Right renal cortex interstitium (tissue), 3 donors: Measurements from ENCODE around the gene DCXR. TPM values are rescaled to one million over a fixed set of nuclear protein-coding genes. Genes with fewer than 3 reads are reported as not detected.

Source experiments
- DNase-seq, 3 donors: peaks; one replicate each; pipeline ENCODE4 v3.0.0-alpha.2; 2013; ENCODE audit warnings: low read depth in 3 of 3, low spot score in 2 of 3
- polyA plus RNA-seq, 3 donors: library from polyadenylated mRNA; unstranded; fragments of 120-200 nt; gene quantifications; one replicate each; pipeline ENCODE4 v1.2.1, GENCODE V29; 2013; ENCODE audit not compliant: insufficient read length in 3 of 3

Gene DCXR
- polyA plus RNA-seq, 3 donors: 79.3 to 90.0 (median 89.4) TPM

DNA sequence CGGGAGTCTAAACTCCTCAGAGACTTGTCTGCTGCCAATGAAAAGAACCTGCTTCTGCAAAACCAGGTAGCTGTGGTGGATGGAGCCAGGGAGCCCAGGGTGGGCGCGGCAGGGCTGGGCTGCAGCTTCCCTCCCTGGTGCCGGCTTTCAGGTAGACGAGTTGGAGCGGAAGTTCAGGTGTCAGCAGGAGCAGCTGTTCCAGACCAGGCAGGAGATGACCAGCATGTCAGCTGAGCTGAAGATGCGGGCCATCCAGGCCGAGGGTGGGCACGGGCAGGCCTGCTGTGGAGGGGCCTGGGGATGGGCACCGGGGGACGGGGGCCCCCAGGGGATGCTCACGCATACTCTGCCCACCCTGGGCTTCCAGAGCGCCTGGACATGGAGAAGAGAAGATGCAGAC, 9.3 kb downstream of the DCXR start:
- no peak for DNase-seq

DNA sequence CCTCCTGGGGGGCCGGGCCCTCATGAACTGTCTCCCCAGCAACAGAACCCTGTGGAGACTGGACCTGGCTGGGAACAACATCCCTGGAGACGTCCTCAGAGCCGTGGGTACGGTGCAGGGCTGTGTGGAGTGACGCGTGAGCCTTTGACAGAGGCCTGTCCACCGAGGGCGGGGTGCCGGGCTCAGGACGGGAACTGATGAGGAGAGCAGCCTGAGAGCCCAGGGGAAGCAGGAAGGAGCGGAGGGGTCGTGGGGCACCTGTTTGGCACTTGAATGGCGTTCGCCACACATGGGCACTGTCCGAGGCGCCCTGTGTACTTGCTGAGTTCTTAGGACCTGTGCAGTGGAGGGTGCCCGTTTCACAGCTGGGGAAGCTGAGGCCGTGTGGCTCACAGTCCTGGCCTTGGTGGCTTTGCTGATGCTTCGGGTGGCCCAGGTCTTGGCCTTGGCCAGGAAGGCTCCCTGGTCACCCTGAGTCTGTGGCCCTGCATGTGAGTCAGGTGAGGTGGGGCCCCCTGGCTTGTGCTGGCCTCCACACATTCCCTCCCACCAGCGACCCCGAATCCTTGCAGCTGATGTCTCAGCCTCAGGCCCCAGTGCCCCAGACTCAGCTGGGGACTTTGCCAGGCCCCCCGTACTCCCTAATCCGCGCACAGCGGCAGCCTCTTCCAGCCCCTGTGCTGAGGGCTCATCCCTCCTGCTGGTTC, 11.9 kb downstream of the DCXR start:
- DNase-seq: no peak

DNA sequence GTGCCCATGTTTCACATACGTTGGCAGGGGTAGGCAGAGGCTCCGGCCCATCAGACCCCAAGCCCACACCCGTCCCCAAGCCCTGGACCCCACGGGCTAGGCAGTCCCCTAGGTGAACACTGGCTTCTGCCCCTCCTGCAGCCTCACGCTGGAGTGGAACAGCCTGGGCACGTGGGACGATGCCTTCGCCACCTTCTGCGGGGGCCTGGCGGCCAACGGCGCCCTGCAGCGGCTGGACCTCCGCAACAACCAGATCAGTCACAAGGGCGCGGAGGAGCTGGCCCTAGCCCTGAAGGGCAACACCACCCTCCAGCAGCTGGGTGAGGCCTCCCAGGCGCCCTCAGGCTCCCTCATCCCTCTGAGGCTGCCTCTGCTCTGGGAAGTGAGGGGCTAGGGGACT, 12.6 kb downstream of the DCXR start:
- DNase-seq: no peak

DNA sequence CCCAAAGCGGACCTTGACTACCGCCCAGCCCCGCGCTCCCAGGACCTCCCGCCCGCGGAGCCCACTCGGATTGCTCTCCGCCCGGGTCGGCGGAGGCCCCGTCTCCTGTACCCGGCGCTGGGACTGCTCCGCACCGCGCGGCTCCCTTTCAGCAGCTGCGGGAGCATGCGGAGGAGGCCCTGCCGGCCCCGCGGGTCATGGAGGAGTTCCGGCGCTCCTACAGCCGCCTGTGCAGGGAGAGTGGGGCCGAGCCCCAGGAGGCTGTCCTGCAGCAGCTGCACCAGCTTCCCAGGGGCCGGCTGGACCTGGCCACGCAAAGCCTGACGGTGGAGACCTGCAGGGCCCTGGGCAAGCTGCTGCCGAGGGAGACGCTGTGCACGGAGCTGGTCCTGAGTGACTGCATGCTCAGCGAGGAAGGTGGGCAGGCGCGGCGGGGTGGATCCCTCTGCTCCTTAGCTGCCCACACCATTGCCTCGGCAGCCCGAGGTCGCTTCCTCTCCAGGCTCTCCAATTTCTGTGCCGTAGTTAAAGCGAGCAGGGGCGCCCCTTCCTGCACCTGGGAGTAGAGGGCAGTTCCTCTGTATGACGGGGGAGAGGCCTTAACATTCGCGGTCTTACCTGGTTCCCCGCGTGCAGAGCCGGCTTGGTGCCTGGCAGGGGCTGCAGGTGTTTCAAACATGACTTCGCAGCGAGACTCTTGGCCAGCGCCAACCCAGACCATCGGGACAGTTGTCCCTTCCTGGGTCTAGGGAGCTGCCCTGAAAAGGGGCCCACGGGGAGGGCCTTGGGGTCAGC, 13.9 kb downstream of the DCXR start:
- no peak for DNase-seq

DNA sequence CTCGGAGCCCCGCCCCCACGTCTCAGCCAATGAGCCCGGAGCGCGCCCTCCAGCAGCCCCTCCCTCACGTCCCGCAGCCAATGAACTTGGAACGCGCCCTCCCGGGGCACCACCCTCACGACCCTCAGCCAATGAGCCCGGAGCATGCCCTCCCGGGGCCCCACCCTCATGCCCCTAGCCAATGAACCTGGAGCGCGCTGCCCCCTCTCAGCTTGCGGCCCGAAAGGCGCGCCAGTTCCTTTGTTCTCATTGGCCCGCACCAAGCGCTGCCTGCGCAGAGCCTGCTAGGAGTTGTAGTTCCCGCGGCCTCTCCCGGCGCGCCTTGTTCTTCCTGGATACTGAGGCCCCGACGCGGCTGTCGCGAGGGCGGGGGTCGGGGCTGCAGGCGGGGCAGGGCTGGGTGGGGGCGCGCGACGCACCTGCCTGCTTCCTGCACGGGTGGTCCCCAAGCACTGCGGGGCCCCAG, 14.5 kb downstream of the DCXR start, which contains the start of gene LRRC45:
Gene LRRC45 (plus strand): TSS at position 325 of the 466 bp plus-strand sequence. CDS start 339 bp downstream, outside the sequence.
- DNase-seq: peak; percentile 93 to 99 (median 96)

DNA sequence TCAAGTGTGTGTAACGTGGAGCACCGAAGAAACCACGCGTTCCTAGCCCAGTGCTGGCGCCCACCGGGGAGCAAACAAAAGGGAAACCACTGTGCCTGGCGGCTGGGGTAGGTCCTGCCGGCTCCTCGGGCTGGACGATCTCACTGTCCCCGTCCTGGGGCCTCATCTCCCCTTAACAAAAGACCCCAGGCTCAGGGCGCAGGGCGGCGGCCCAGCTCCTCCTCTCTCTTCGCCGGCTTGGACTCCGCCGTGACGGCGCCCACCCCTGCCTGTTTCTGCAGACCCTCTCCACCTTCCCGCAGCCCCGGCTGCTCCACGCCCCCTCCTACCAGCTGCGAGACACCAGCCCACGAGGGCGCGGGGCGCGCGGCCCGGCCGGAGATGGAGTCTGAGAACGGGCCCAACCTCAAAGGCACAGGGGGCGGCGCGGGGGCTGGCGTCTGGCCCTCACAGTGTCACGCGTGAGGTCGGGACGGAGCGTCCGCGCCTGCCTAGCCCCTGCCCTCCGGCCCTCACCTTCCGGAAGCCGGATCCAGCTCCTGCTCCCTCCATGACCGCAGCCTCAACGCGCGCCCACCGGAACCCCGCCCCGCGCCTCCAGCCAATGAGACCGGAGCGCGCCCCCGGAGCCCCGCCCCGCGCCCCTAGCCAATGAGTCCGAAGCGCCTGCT, 15.1 kb downstream of the DCXR start, which contains the start of gene CENPX:
Gene CENPX (minus strand): TSS at position 569 of the 671 bp plus-strand sequence. CDS start 17 bp downstream, at position 552.
- DNase-seq: no peak

DNA sequence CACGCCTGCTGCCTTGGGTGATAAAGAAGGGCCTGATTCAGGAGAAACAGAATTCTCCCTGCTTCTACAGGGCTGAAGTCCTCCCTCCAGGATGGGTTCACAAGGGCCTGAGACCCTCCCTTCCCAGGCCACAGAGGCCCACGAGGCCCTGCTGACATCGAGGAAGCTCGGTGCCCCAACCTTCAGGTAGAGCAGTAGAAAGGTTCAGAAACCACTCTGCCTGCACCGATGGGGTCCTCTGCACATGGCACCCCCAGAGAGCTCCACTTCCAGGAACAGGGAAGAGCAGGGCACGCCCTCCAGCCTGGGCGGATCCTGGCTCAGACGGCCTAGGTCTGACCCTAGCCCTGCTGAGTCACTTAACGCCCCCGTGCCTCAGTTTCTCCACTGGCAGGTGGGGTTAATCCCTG, 15.6 kb downstream of the DCXR start:
- no peak for DNase-seq

DNA sequence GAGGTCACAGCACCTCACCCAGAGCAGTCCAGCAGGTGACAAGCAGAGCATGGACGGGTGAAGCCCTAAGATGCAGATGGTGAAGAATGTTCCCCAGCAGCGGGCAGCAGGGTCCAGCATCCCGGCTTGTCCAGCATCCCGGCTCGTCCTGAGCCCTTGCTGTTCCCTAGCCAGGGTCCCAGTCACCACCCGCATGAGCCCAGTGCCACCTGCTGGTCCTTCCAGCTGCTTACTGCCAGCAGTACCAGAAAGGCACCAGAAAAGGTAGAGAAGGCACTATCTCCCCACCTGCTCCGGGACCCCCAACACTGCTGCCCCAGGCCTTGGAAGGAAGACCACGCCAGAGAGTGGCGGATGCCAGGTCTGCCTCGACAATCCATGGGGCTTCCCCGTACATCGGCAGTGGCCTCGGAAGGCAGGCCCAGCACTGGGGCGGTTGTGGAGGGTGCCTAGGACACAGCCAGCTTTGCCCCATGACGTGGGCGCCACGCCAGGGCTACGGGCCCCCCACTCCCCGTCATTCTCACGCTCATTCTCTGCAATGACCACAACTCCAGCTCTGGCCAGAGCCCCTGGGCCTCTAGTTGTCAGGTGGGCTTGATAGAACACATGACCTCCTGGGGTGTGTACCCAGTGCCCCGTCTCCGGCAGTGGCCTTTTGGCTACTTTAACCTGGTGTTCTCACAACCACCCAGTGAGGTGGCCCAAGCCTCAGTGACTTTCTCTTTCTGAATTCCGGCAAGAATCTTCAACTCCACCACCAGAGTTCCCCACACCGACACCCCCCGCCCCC, 16.2 kb downstream of the DCXR start:
- DNase-seq: no peak

DNA sequence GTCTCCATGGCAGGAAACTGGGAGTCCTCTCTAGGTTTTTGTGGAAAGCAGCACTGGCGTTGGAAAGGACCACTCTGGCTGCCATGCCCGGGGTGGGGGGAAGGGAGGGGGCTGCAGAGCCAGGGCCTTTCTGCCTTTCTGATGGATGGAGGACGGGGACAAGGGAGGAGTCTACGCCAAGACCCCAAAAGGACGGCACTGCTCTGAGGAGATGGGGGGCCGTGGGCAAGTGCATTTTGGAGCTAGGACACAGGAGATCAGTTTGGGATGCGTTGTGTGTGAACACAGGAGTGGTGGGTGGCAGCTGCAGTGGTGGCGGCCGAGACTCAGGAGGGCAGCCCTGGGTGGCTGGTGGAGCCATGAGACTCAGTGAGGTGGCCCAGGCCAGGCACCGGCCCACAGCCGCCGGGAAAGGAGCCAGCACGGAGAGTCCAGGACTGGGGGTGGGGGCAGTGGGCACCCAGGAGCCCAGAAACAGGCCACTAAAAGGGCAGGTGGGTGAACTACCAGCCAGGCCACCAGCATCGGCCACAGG, 16.9 kb downstream of the DCXR start:
- DNase-seq: no peak

DNA sequence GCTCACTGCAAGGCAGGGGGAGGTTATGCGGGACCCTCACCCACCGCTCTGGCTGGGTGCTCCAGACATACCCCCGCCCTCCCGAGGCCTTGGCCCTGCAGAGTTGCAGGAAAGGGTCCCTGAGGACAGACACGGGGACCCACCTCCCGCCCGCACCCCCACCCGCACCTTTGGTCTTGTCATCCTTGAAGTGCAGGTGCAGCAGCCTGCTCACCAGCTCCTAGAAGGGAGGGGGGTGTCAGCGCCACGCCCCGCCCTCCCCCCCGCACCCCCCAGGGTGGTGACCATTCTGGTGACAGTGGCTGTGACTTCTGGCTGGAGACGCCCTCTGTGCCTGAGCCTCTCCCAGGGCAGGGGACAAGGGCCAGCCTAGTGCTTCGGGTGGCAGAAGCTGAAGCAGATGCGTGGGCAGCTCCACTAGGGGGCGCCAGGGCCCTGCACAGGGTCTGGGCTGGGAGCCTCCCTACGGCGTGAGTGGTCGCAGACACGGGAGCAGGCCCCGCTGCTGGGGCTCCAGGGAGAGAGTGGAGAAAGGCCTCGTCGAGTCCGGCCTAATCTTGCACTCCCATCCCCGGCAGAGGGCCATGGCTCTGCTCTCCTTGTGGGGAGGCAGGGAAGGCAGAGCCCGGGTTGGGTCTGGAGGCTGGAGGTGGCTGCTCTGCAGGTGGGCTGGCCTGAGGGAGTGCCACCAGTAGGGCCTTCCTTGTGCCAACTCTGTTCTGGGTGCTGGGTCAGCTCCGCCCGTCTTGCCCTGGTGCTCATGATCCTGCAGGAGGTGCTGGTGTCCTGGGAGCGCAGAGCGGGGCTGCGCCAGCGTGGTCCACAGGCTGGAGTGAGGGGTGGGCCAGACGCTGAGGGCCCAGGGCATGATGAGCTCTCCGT, 17.6 kb downstream of the DCXR start:
- no peak for DNase-seq

DNA sequence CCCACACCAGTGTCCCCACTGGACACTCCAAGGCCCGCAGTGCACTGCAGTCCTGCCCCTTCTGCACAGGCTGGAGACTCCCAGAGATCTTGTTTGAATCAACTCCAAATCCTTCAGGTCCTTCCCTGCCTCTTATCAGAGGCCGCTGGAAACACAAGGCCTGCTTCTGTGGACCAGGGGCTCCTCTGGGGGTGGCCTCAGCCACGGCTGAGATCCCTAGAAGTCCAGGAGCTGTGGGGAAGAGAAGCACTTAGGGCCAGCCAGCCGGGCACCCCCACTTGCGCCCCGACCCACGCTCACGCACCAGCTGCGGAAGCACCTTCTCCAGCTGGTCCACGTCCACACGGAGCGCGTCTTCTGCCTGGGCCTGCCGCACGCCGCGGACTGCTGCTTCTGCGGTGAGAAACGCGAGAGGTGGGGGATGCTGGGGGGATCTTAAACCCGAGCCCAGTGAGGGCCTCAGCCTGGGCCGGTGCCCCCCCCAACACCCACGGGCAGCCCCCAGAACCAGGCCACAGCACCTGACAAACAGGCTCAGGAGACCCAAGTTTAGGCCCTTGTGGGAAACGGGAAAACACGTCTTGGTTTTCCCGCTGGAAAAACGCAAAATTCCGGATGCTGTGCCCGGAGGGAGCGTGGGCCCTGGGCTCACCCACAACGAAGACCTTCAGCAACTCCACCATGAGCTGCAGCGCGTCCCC, 18.4 kb downstream of the DCXR start:
- no peak for DNase-seq

DNA sequence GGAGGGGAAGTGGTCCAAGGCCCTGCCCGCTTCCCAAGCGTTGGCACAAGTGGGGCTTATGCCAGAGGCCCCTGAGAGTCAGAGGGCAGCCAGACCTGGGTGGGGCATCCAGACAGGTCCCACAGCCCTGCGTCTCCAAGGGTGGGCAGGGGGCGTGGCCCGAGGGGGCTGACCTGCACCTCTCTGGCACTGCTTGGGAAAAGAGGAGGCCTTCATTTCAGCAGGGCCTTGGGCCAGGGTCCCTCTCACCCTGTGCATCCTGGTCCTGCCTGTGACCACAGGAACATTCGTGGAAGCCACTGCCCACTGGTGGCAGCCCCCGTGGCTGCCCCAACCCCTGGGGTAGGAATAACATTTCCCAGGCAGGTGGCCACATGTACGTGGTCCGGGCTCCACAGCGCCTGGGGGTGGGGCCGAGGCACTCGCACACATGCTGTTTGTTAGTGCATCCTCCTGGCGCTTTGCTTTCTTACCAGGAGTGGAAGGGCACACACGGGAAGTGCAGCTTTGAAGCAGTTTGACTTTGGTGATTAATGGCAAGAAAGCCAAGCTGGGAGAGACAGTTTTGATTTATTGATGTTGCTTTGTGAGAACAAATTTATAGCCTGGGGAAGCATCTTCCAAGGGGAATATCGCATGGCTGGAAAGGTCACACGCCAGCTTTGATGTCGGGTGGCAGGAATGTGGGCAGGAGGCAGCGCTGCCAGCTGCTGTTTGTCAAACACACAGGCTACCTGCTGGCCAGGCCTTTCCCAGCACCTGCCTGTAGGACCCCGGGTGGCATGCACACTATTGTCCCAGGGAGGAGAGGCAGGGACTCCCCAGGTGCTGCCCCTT, 19.1 kb downstream of the DCXR start:
- DNase-seq: no peak

DNA sequence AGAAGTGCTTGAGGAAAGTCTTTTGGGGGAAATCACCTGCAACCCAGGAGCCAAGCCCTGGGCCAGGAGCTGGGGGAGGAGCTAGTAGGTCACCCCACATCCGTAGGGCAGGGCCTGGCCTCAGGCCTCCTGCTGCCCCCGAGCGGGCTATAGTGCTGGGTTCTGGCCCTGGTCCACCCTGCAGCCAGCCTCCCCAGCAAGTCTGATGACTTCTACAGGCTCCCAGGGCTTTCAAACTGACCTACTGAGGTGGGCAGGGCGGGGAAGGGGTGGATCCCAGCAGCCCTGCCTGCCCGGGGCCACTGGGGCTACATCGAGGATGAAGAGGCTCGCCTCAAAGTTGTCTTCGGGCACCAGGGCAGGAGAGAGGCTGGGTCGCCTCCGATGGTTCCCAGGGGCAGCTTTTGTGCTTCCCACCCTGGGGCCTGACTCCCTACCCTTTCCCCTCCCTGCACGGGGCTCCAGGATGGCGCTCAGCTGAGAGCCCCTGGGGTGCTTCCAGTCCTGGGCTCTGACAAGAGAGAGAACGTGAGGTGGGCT, 19.8 kb downstream of the DCXR start:
- DNase-seq: no peak

DNA sequence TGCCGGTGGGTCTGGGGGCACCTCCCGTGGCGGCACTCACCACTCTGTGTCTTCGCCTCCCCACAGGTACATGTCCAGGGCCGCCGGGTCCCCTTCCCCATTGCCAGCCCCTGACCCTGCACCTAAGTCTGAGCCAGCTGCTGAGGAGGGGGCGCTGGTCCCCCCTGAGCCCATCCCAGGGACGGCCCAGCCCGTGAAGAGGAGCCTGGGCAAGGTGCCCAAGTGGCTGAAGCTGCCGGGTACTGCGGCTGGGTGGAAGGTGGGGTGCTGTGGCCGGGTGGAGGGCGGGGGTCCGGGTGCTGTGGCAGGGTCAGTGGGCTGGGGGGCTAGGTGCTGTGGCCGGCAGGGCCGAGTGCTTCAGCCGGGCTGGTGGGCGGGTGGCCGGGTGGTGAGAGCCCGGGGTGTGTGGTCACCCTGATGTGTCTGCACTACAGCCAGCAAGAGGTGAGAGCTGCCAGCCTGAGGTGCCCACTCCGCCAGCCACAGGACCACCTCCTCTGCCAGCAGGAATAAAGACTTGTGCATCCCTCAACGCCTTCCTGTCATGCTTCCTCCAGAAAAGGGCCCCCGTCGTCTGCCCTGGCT, 20.5 kb downstream of the DCXR start:
- no peak for DNase-seq

DNA sequence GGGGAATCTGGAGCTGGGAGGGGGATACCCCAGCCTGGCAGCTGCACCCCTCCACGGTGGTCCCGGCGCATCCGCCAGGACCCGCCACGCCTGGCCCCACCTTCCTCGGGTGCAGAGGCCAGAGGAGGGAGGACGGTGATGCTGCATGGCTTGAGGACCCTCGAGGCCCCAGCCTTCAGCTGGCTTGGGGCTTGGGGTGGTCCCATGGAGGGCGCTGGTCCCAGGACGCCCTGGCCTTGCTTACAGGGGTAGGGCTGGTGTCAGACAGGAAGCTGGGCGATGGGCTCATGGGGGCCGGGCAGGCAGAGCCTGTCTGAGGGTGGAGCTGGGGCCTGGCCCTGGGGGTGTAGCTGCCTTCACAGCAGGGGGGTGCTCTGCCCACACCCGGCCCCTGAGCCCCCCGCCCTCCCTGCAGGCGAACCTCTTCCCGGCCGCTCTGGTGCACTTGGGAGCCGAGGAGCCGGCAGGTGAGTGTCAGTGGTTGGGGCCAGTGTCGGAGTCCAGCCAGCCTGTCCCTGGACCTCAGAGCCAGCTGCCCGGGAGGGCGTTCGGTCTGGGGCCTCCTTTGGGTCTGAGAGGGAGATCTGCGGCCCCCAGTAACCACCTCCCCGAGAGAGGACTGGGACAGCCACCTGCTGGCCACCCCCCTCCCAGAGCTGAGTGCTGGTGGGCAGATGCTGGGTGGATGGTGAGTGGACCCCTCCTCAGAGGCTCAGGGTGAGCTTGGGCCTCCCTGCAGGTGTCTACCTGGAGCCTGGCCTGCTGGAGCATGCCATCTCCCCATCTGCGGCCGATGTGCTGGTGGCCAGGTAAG, 21.2 kb downstream of the DCXR start:
- DNase-seq: no peak

DNA sequence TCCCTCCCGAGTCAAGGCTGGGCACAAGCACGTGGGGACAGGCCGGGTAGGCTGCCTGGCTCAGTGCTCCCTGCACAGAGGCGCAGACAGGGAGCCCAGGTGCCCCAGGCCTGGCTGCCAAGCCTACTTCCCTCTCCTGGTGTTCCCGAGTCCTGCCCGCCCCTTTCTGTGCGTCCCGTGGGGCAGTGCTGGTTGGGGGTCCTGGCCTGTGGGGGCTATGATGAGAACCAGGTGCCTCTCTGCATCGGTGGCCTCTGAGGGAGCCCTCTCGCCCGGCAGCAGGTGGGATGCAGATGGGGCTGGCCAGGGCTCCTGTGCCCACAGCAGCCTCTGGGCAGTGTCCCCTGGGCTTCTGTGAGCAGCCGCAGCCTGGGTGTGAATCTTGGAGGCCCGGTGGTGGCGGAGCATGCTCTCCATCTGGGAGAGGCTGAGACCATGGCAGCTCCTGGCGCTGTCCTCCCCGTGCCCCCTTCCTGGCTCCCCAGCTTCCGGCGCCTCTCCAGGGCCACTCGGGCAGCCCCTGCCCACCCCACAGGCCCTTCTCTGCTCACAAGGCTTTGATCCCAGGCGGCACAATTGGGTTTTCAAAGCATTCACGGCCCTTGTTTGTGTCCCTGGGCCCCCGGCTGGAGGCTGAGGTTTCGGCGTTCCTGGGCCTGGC, 22.1 kb downstream of the DCXR start:
- DNase-seq: no peak
